Measurements from ENCODE around the gene GRAP2.

- TF ChIP-seq, protein P1, sequence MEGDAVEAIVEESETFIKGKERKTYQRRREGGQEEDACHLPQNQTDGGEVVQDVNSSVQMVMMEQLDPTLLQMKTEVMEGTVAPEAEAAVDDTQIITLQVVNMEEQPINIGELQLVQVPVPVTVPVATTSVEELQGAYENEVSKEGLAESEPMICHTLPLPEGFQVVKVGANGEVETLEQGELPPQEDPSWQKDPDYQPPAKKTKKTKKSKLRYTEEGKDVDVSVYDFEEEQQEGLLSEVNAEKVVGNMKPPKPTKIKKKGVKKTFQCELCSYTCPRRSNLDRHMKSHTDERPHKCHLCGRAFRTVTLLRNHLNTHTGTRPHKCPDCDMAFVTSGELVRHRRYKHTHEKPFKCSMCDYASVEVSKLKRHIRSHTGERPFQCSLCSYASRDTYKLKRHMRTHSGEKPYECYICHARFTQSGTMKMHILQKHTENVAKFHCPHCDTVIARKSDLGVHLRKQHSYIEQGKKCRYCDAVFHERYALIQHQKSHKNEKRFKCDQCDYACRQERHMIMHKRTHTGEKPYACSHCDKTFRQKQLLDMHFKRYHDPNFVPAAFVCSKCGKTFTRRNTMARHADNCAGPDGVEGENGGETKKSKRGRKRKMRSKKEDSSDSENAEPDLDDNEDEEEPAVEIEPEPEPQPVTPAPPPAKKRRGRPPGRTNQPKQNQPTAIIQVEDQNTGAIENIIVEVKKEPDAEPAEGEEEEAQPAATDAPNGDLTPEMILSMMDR (IDR thresholded peaks at IDR 0.05), result no peak
- TF ChIP-seq POLR2A (IDR thresholded peaks at IDR 0.05), result no peak
Measured at GRCh38 chr22:39917776-39918495, 17.1 kb downstream of the GRAP2 start.
